HCT116 (cell line): ENCODE measurements around the gene B4GALT3. TPM values are rescaled to one million over a fixed set of nuclear protein-coding genes. Genes with fewer than 3 reads are reported as not detected.

Experiments
- ATAC-seq: fragments of 200-7000 bp; cut with Tn5 transposase; 2 replicates; pipeline ENCODE4 v1.9.1; 2020; ENCODE audit warnings: mild to moderate bottlenecking, moderate library complexity
- BruUV-seq: library from RNA; stranded (reverse); fragments of 400-500 nt; replicated peaks from 2 replicates; lab custom pipeline; 2021; lab: Mats Ljungman, UMichigan
- CTCF ChIA-PET: fragments of 300-600 bp; sonication (Branson Sonifier 250); formaldehyde crosslinking; loops from one replicate; lab custom pipeline; 2021; ENCODE audit warnings: antibody characterized with exemption; lab: Charles Lee
- POLR2A ChIA-PET: fragments of 300-600, 350-600 bp; sonication (Branson Sonifier 250); formaldehyde crosslinking; loops from one replicate; lab custom pipeline; 2021; ENCODE audit warnings: antibody characterized with exemption; lab: Charles Lee
- RAD21 ChIA-PET, 2 experiments: fragments of 300-600 bp; sonication (Branson Sonifier 250); formaldehyde crosslinking; loops; one replicate each; lab custom pipeline; 2023; ENCODE audit warnings: low total read pairs in 2 of 2; ENCODE audit not compliant: uncharacterized antibody in 2 of 2, unreplicated experiment in 2 of 2, low non-redundant PET in 1 of 2; lab: Charles Lee
- DNase-seq: peaks from one replicate; pipeline ENCODE4 v3.0.0-alpha.2; 2010; ENCODE audit warnings: low read depth, low spot score
- H2AFZ ChIP-seq: fragments of 200-600 bp; shearing (Covaris generic), sonication (generic); 2 replicates; pipeline ENCODE4 v1.6.1; 2017; ENCODE audit warnings: low read depth, mixed run types, mixed read lengths, antibody characterized with exemption, low read length; ENCODE audit not compliant: poor library complexity, severe bottlenecking
- H3K27ac ChIP-seq: 2 replicates; pipeline ENCODE4 v1.5.1; 2012; ENCODE audit warnings: low read depth, low read length
- H3K27me3 ChIP-seq: fragments of 200-600 bp; sonication (generic); 2 replicates; pipeline ENCODE4 v1.6.1; 2016; ENCODE audit warnings: mixed run types, low read length, mixed read lengths; ENCODE audit not compliant: insufficient read depth
- H3K36me3 ChIP-seq, 2 experiments: fragments of 200-500 bp in 1 of 2; fragments of 200-600 bp in 1 of 2; sonication (Bioruptor generic) in 1 of 2; sonication (generic) in 1 of 2; 2 replicates each; pipeline versions ENCODE4 v1.5.1 to v1.6.1; 2014 to 2016; ENCODE audit warnings: low read length in 2 of 2, inconsistent platforms in 1 of 2, mixed read lengths in 1 of 2, mixed run types in 1 of 2; ENCODE audit not compliant: insufficient read depth in 2 of 2, control insufficient read depth in 1 of 2
- H3K4me1 ChIP-seq, 2 experiments: fragments of 200-600 bp in 1 of 2; sonication (generic) in 1 of 2; 2 replicates each; pipeline versions ENCODE4 v1.5.1 to v1.6.1; 2012 to 2017; ENCODE audit warnings: low read length in 2 of 2, inconsistent platforms in 1 of 2, mild to moderate bottlenecking in 1 of 2, mixed read lengths in 1 of 2, mixed run types in 1 of 2, moderate library complexity in 1 of 2; ENCODE audit not compliant: insufficient read depth in 2 of 2, control insufficient read depth in 1 of 2
- H3K4me2 ChIP-seq: fragments of 200-600 bp; sonication (generic); 2 replicates; pipeline ENCODE4 v1.6.1; 2017; ENCODE audit warnings: mixed run types, low read length, mixed read lengths
- H3K4me3 ChIP-seq, 2 experiments: fragments of 200-600 bp in 1 of 2; sonication (generic) in 1 of 2; replicated peaks in 1 of 2; 2 replicates each; pipeline ENCODE4 v1.5.1; 2011 to 2016; ENCODE audit warnings: low read length in 2 of 2, control low read depth in 1 of 2, low read depth in 1 of 2, mild to moderate bottlenecking in 1 of 2, mixed read lengths in 1 of 2, mixed run types in 1 of 2
- H3K79me2 ChIP-seq: fragments of 200-600 bp; sonication (generic); 2 replicates; pipeline ENCODE4 v1.6.1; 2017; ENCODE audit warnings: mild to moderate bottlenecking, mixed run types, low read length, moderate library complexity, mixed read lengths; ENCODE audit not compliant: insufficient read depth
- H3K9ac ChIP-seq: fragments of 200-600 bp; sonication (generic); 2 replicates; pipeline ENCODE4 v1.6.1; 2016; ENCODE audit warnings: low read length, mixed read lengths
- H3K9me2 ChIP-seq: fragments of 200-600 bp; sonication (generic), shearing (Covaris generic); 2 replicates; pipeline ENCODE4 v1.6.1; 2017; ENCODE audit warnings: mixed run types, mild to moderate bottlenecking, moderate library complexity; ENCODE audit not compliant: insufficient read depth
- H3K9me3 ChIP-seq, 2 experiments: fragments of 200-500 bp in 1 of 2; fragments of 200-600 bp in 1 of 2; sonication (Bioruptor generic) in 1 of 2; sonication (generic) in 1 of 2; 2 replicates each; pipeline ENCODE4 v1.6.1; 2014 to 2017; ENCODE audit warnings: low read length in 2 of 2, mixed read lengths in 2 of 2, inconsistent platforms in 1 of 2, low read depth in 1 of 2, mild to moderate bottlenecking in 1 of 2, mixed run types in 1 of 2, moderate library complexity in 1 of 2; ENCODE audit not compliant: control insufficient read depth in 1 of 2, insufficient read depth in 1 of 2
- H4K20me1 ChIP-seq: fragments of 200-600 bp; sonication (generic), shearing (Covaris generic); 2 replicates; pipeline ENCODE4 v1.6.1; 2017; ENCODE audit warnings: mixed run types, mild to moderate bottlenecking, moderate library complexity; ENCODE audit not compliant: insufficient read depth
- POLR2AphosphoS5 ChIP-seq: IDR thresholded peaks from 2 replicates; pipeline ENCODE4 v1.6.1; 2011; ENCODE audit warnings: mild to moderate bottlenecking, low read depth, low read length, moderate library complexity
- REST ChIP-seq: IDR thresholded peaks from 2 replicates; pipeline ENCODE4 v1.6.1; 2012; ENCODE audit warnings: low read depth
- YY1 ChIP-seq: IDR thresholded peaks from 2 replicates; pipeline ENCODE4 v1.6.1; 2011; ENCODE audit warnings: low read length, low read depth, moderate library complexity, mild to moderate bottlenecking; ENCODE audit not compliant: insufficient replicate concordance; ENCODE audit errors: extremely low read depth
- intact Hi-C: fragments of 100-400 bp; cut with micrococcal nuclease; formaldehyde crosslinking; loops from 2 replicates; pipeline ENCODE4 v1.10.0; 2022
- total RNA-seq: library from RNA; stranded (reverse); gene quantifications from one replicate; pipeline ENCODE4 v1.2.1, GENCODE V29; 2021; ENCODE audit not compliant: unreplicated experiment

Gene B4GALT3
- total RNA-seq, 1 experiment from 2014 or later, result 53.7 TPM

- TF ChIP-seq REST, result no peak
- TF ChIP-seq, all 23 proteins: peak for 12
Measured at GRCh38 chr1:161132410-161133219, 44.7 kb downstream of the B4GALT3 start, which contains the start of gene DEDD (continued).

- no TSS peak for BruUV-seq
- Histone ChIP-seq H3K36me3 (peaks cover 16 to 20% of the 10 kb centered on the region in 2 experiments; a peak in 3 of 4 replicates), H3K4me1 (peaks cover 10 to 20% of the 10 kb centered on the region in 2 experiments; a peak in 3 of 4 replicates), H3K27me3 (no peaks in the 10 kb centered on the region), H3K9me3 (no peaks in the 10 kb centered on the region), H3K79me2 (peaks cover 62% of the 10 kb centered on the region), H3K27ac (peak overlapping the region; percentile 91), H2AFZ (no peak overlapping the region), H3K4me2 (peak overlapping the region; percentile 89), H4K20me1 (no peaks in the 10 kb centered on the region), H3K4me3 (peak overlapping the region; percentile 81 to 85), H3K9ac (peak overlapping the region; percentile 81), H3K9me2 (no peaks in the 10 kb centered on the region)
- ChIA-PET CTCF (interaction anchor here (1.0 to 1.4 kb wide), 4 partner anchors 14 to 94 kb away, joined by 3 to 7 read pairs (median 4); partner anchors contain the start of genes NIT1, PFDN2, PPOX and TOMM40L), RAD21 (no interaction called here), POLR2A (interaction anchor here (1.0 to 2.6 kb wide), 12 partner anchors 10 to 134 kb away, joined by 3 to 16 read pairs (median 4); partner anchors contain the start of genes F11R, NIT1, PFDN2 and PPOX)
- ATAC-seq (peak; percentile 13), DNase-seq (no peak)
- TF ChIP-seq POLR2AphosphoS5 (0 out of 2 replicates have a peak, but pooled peaks have one; percentile 25), YY1 (no peak)
- intact Hi-C loops, result loop anchor here (2.0 kb wide), 1 partner anchor 13 kb away; the partner anchor contains the start of genes NIT1 and PFDN2
Measured at GRCh38 chr1:161131523-161132409, 45.5 kb downstream of the B4GALT3 start.
